GM12878 (cell line): ENCODE measurements around the gene SRRD. TPM values are rescaled to one million over a fixed set of nuclear protein-coding genes. Genes with fewer than 3 reads are reported as not detected.

ENCODE experiments used
- ATAC-seq: fragments of 200-7000 bp; cut with Tn5 transposase; 3 replicates; pipeline ENCODE4 v1.9.1; 2020; ENCODE audit warnings: mild to moderate bottlenecking, moderate library complexity
- BruUV-seq: library from RNA; stranded (reverse); fragments of 400-500 nt; replicated peaks from 2 replicates; lab custom pipeline; 2021; lab: Mats Ljungman, UMichigan
- CTCF ChIA-PET: fragments of 300-600 bp; sonication (Branson Sonifier 250); formaldehyde crosslinking; extraction: SDS; loops from one replicate; lab custom pipeline; 2021; ENCODE audit warnings: inconsistent platforms; lab: Yijun Ruan, JAX
- POLR2A ChIA-PET: fragments of 350-600 bp; formaldehyde crosslinking; extraction: SDS; loops from one replicate; lab custom pipeline; 2021; ENCODE audit warnings: inconsistent platforms; lab: Charles Lee
- RAD21 ChIA-PET: fragments of 300-600 bp; sonication (Branson Sonifier 250); formaldehyde crosslinking; loops from one replicate; lab custom pipeline; 2023; ENCODE audit warnings: antibody characterized with exemption; ENCODE audit not compliant: unreplicated experiment; lab: Charles Lee
- SMC1A ChIA-PET: fragments of 300-600 bp; sonication (Branson Sonifier 250); formaldehyde crosslinking; loops from one replicate; lab custom pipeline; 2023; ENCODE audit not compliant: unreplicated experiment, uncharacterized antibody; lab: Charles Lee
- DNase-seq: peaks from one replicate; pipeline ENCODE4 v3.0.0-alpha.2; 2011; ENCODE audit warnings: low read depth, low spot score
- FAIRE-seq: peaks from 3 replicates; lab custom pipeline; 2011; peaks lifted over from hg19 to GRCh38; lab: Jason Lieb, UNC
- H2AFZ ChIP-seq: 2 replicates; pipeline ENCODE4 v1.6.0; 2011; ENCODE audit warnings: low read depth, low read length, control low read depth; ENCODE audit not compliant: control insufficient read depth
- H3K27ac ChIP-seq: 2 replicates; pipeline ENCODE4 v1.5.1; 2011; ENCODE audit warnings: control low read depth; ENCODE audit not compliant: control insufficient read depth, insufficient read depth
- H3K27me3 ChIP-seq, 2 experiments: replicated peaks in 1 of 2; 2 replicates each; pipeline versions ENCODE4 v1.6.0 to v1.6.1; 2011; ENCODE audit warnings: low read length in 1 of 2; ENCODE audit not compliant: control insufficient read depth in 2 of 2, insufficient read depth in 2 of 2
- H3K36me3 ChIP-seq, 2 experiments: 2 replicates each; pipeline ENCODE4 v1.5.1; 2011; ENCODE audit warnings: low read length in 1 of 2; ENCODE audit not compliant: control insufficient read depth in 2 of 2, insufficient read depth in 2 of 2
- H3K4me1 ChIP-seq: 2 replicates; pipeline ENCODE4 v1.6.1; 2011; ENCODE audit warnings: mild to moderate bottlenecking, low read length, moderate library complexity, mixed read lengths; ENCODE audit not compliant: control insufficient read depth, insufficient read depth
- H3K4me2 ChIP-seq: 2 replicates; pipeline ENCODE4 v1.6.0; 2011; ENCODE audit warnings: control low read depth; ENCODE audit not compliant: control insufficient read depth, insufficient read depth
- H3K4me3 ChIP-seq: fragments of 200-600 bp; sonication (generic); 2 replicates; pipeline ENCODE4 v1.5.1; 2016
- H3K79me2 ChIP-seq: 2 replicates; pipeline ENCODE4 v1.6.0; 2011; ENCODE audit warnings: low read length; ENCODE audit not compliant: control insufficient read depth, insufficient read depth
- H3K9ac ChIP-seq: 2 replicates; pipeline ENCODE4 v1.8.0; 2011; ENCODE audit warnings: low read length, control low read depth, mixed read lengths; ENCODE audit not compliant: control insufficient read depth, insufficient read depth
- H3K9me3 ChIP-seq: replicated peaks from 3 replicates; pipeline ENCODE4 v1.5.1; 2011; ENCODE audit warnings: mild to moderate bottlenecking, low read length; ENCODE audit not compliant: control insufficient read depth, insufficient read depth
- H4K20me1 ChIP-seq: 2 replicates; pipeline ENCODE4 v1.6.0; 2011; ENCODE audit not compliant: control insufficient read depth, insufficient read depth
- STAT3 ChIP-seq: IDR thresholded peaks from 2 replicates; pipeline ENCODE4 v1.6.1; 2011; ENCODE audit warnings: low read depth, low read length, improper control_type of control experiment
- YY1 ChIP-seq: IDR thresholded peaks from 2 replicates; pipeline ENCODE4 v1.6.1; 2011; ENCODE audit warnings: low read depth, mild to moderate bottlenecking, low read length
- WGBS: methylation state at CpG from one replicate; pipeline ENCODE4 v1.1.6; 2016; ENCODE audit warnings: low lambda C conversion rate; ENCODE audit not compliant: insufficient replicate concordance, insufficient coverage; ENCODE audit errors: missing lambda C conversion rate; 5-methylcytosine and 5-hydroxymethylcytosine counted together
- in situ Hi-C: fragments of 300-500 bp; cut with MboI; formaldehyde crosslinking; loops from 9 replicates; pipeline ENCODE4 v1.14.3; 2018; ENCODE audit warnings: mixed read lengths
- intact Hi-C: fragments of 100-400 bp; cut with micrococcal nuclease; formaldehyde crosslinking; loops from one replicate; pipeline ENCODE4 v1.14.2; 2022; ENCODE audit not compliant: unreplicated experiment
- polyA plus RNA-seq, 11 experiments: library from polyadenylated mRNA; depleted of rRNA in 4 of 11; unstranded in 6 of 11; stranded (reverse) in 5 of 11; fragments of >200 nt; fragmentation: Nextera tagmentation in 4 of 11; fragmentation: Illumina TruSeq in 1 of 11; extraction: Ambion mirVana in 4 of 11; extraction: Trizol in 1 of 11; gene quantifications; 1 replicate in 1 of 11; 2 replicates in 10 of 11; pipeline versions ENCODE4 v1.2.1 to v1.2.3, GENCODE V29; 2011 to 2016; ENCODE audit warnings: inconsistent platforms in 2 of 11, missing spikeins in 2 of 11, low read depth in 1 of 11
- total RNA-seq, 4 experiments: library from RNA; depleted of rRNA in 3 of 4; stranded (reverse); fragments of >200 nt in 3 of 4; fragmentation: Illumina TruSeq in 1 of 4; extraction: Trizol in 1 of 4; gene quantifications; 2 replicates each; pipeline versions ENCODE4 v1.2.1 to v1.2.3, GENCODE V29; 2013 to 2021
- TF ChIP-seq, protein P1 (sequence below): fragments of 450-650 bp; IDR thresholded peaks from 2 replicates; pipeline ENCODE4 v1.6.1; 2018; ENCODE audit warnings: borderline replicate concordance, mild to moderate bottlenecking; ENCODE audit not compliant: partially characterized antibody
- TF ChIP-seq, protein P2 (sequence below): fragments of 450-650 bp; IDR thresholded peaks from 2 replicates; pipeline ENCODE4 v1.6.1; 2017; ENCODE audit warnings: low read depth, mild to moderate bottlenecking, moderate library complexity

The SRRD gene
- total and polyA plus RNA-seq, 10 of the 15 experiments (the other 5 are each of a cell fraction or from before 2014, with no cell fraction given), result 4.1 to 50.6 (median 27.5) TPM

DNA sequence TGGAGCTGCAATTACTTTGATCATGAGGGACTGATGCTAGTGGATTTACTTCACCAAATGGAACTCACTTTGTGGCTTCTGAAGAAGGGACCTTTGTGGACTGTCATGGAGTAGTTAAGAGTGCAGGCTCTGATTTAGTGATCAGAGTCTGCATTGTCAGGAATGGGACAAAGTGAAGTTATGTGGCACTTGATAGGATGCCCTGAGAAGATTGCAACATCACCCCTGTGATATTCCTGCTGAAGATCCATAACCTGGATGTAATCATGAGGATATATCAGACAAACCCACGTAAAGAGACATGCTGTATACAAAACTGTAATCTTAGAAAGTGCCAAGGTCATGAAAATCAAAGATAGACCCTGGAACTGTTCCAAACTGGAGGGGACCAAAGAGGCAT lies 30.2 kb downstream of the SRRD start:
- Histone ChIP-seq H3K9ac (no peak overlapping the region), H3K79me2 (peaks cover 29% of the 10 kb centered on the region), H3K27me3 (no peaks in the 10 kb centered on the region), H2AFZ (no peak overlapping the region), H3K4me3 (peak overlapping the region; percentile 90; the same call in 1 of the 2 replicates), H3K27ac (no peak overlapping the region), H3K4me2 (peak overlapping the region; percentile 83)
- DNase-seq (no peak), FAIRE-seq (no peak), ATAC-seq (no peak)
- POLR2A ChIA-PET, result no interaction called here
- RAD21 ChIA-PET, result interaction anchor here (1.2 kb wide), 1 partner anchor 152 kb away, joined by 3 read pairs; no protein-coding TSS in a partner anchor
- in situ Hi-C loops, result no loop called here
- 91% methylated on average over 1 of the region's 1 CpG for WGBS
- no peak for TF ChIP-seq YY1
- TF ChIP-seq, protein P1, sequence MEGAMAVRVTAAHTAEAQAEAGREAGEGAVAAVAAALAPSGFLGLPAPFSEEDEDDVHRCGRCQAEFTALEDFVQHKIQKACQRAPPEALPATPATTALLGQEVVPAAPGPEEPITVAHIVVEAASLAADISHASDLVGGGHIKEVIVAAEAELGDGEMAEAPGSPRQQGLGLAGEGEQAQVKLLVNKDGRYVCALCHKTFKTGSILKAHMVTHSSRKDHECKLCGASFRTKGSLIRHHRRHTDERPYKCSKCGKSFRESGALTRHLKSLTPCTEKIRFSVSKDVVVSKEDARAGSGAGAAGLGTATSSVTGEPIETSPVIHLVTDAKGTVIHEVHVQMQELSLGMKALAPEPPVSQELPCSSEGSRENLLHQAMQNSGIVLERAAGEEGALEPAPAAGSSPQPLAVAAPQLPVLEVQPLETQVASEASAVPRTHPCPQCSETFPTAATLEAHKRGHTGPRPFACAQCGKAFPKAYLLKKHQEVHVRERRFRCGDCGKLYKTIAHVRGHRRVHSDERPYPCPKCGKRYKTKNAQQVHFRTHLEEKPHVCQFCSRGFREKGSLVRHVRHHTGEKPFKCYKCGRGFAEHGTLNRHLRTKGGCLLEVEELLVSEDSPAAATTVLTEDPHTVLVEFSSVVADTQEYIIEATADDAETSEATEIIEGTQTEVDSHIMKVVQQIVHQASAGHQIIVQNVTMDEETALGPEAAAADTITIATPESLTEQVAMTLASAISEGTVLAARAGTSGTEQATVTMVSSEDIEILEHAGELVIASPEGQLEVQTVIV, result no peak
- no peak for TF ChIP-seq STAT3
- TF ChIP-seq, protein P2, sequence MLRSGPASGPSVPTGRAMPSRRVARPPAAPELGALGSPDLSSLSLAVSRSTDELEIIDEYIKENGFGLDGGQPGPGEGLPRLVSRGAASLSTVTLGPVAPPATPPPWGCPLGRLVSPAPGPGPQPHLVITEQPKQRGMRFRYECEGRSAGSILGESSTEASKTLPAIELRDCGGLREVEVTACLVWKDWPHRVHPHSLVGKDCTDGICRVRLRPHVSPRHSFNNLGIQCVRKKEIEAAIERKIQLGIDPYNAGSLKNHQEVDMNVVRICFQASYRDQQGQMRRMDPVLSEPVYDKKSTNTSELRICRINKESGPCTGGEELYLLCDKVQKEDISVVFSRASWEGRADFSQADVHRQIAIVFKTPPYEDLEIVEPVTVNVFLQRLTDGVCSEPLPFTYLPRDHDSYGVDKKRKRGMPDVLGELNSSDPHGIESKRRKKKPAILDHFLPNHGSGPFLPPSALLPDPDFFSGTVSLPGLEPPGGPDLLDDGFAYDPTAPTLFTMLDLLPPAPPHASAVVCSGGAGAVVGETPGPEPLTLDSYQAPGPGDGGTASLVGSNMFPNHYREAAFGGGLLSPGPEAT, result no peak
- TF ChIP-seq, all 136 proteins: peak for 0
- ChIA-PET SMC1A (interaction anchor here (1.0 kb wide), 3 partner anchors 11 to 16 kb away, joined by 3 to 5 read pairs (median 4); no protein-coding TSS in a partner anchor), CTCF (interaction anchor here (2.5 kb wide), 1 partner anchor 11 kb away, joined by 16 read pairs; no protein-coding TSS in a partner anchor)
- H3K9me3 ChIP-seq, result no peaks in the 10 kb centered on the region
- no TSS peak for BruUV-seq
- intact Hi-C loops, result no loop called here
- H4K20me1 ChIP-seq, result no peaks in the 10 kb centered on the region
- peaks cover 4 to 13% of the 10 kb centered on the region in 2 experiments for H3K36me3 ChIP-seq
- no peaks in the 10 kb centered on the region for H3K4me1 ChIP-seq
